ENCODE data around the gene HECTD4. TPM values are rescaled to one million over a fixed set of nuclear protein-coding genes. Genes with fewer than 3 reads are reported as not detected.

HECTD4 gene
- total RNA-seq, 1 experiment from 2014 or later = 24.6 TPM

- ChIA-PET POLR2A (ENCODE audit: unreplicated experiment) (no interaction called here), CTCF (no interaction called here)
- BruUV-seq (replicated peaks) = no TSS peak
These were observed 27.8 kb downstream of the HECTD4 start for GRCh38 chr12:112354399-112354798.

GRCh38 chr12:112353393-112353792 lies 28.8 kb downstream of the HECTD4 start:
- Histone ChIP-seq H3K9me2 (replicated peaks; ENCODE audit: low read length) (no peaks in the 10 kb centered on the region), H3K9me3 (ENCODE audit: low read length) (no peaks in the 10 kb centered on the region), H3K36me3 (ENCODE audit: low read depth, low read length) (no peaks in the 10 kb centered on the region), H3F3A (ENCODE audit: low read length, unreplicated experiment) (no peaks in the 10 kb centered on the region), H3K27me3 (ENCODE audit: low read length) (no peaks in the 10 kb centered on the region), H3K4me1 (ENCODE audit: insufficient read depth, low read length) (peaks cover 10% of the 10 kb centered on the region; the same call in 1 of the 2 replicates), H3K9ac (ENCODE audit: low read length) (peak overlapping the region; percentile 40; the same call in 1 of the 2 replicates), H3K27ac (ENCODE audit: low read length) (peak overlapping the region; percentile 66), H3K4me3 (ENCODE audit: low read length) (no peak overlapping the region), H4K20me1 (ENCODE audit: low read length) (no peaks in the 10 kb centered on the region), H3K79me2 (ENCODE audit: low read length) (peaks cover 27% of the 10 kb centered on the region), H3K4me2 (ENCODE audit: low read length) (no peak overlapping the region), H2AFZ (ENCODE audit: low read length) (no peak overlapping the region)
- no TSS peak for BruUV-seq (replicated peaks)
- peak; percentile 57 for DNase-seq
- peak; percentile 52 for ATAC-seq
- ChIA-PET POLR2A (ENCODE audit: unreplicated experiment) (no interaction called here), CTCF (no interaction called here)
- intact Hi-C loops (cut with micrococcal nuclease) = no loop called here
- TF ChIP-seq EZH2phosphoT487 (IDR thresholded peaks at IDR 0.05; ENCODE audit: borderline replicate concordance, low read length) (no peak), CTCF (conservative IDR thresholded peaks at IDR 0.05; ENCODE audit: low read depth, low read length) (no peak), EZH2 (IDR thresholded peaks at IDR 0.05; ENCODE audit: low read length, unreplicated experiment) (no peak)

More at GRCh38 chr12:112354399-112354798, 27.8 kb downstream of the HECTD4 start:
- ATAC-seq = no peak
- peaks cover 10% of the 10 kb centered on the region; the same call in 1 of the 2 replicates for H3K4me1 ChIP-seq (ENCODE audit: insufficient read depth, low read length)
- no peak overlapping the region for H3K4me3 ChIP-seq (ENCODE audit: low read length)
- intact Hi-C loops (cut with micrococcal nuclease) = no loop called here
- no peak for DNase-seq
- H2AFZ ChIP-seq (ENCODE audit: low read length) = no peak overlapping the region
- H3K9ac ChIP-seq (ENCODE audit: low read length) = no peak overlapping the region
- no peak overlapping the region for H3K4me2 ChIP-seq (ENCODE audit: low read length)
- no peaks in the 10 kb centered on the region for H3K9me3 ChIP-seq (ENCODE audit: low read length)
- no peaks in the 10 kb centered on the region for H3K9me2 ChIP-seq (replicated peaks; ENCODE audit: low read length)
- H3K79me2 ChIP-seq (ENCODE audit: low read length) = peaks cover 27% of the 10 kb centered on the region
- no peaks in the 10 kb centered on the region for H4K20me1 ChIP-seq (ENCODE audit: low read length)
- TF ChIP-seq CTCF (conservative IDR thresholded peaks at IDR 0.05; ENCODE audit: low read depth, low read length) (no peak), EZH2 (IDR thresholded peaks at IDR 0.05; ENCODE audit: low read length, unreplicated experiment) (no peak), EZH2phosphoT487 (IDR thresholded peaks at IDR 0.05; ENCODE audit: borderline replicate concordance, low read length) (no peak)
- H3K36me3 ChIP-seq (ENCODE audit: low read depth, low read length) = no peaks in the 10 kb centered on the region
- H3K27me3 ChIP-seq (ENCODE audit: low read length) = no peaks in the 10 kb centered on the region
- no peak overlapping the region for H3K27ac ChIP-seq (ENCODE audit: low read length)
- no peaks in the 10 kb centered on the region for H3F3A ChIP-seq (ENCODE audit: low read length, unreplicated experiment)

- TF ChIP-seq EZH2phosphoT487 (IDR thresholded peaks at IDR 0.05; ENCODE audit: borderline replicate concordance, low read length) (no peak), EZH2 (IDR thresholded peaks at IDR 0.05; ENCODE audit: low read length, unreplicated experiment) (no peak), CTCF (conservative IDR thresholded peaks at IDR 0.05; ENCODE audit: low read depth, low read length) (no peak)
- Histone ChIP-seq H3K36me3 (ENCODE audit: low read depth, low read length) (no peaks in the 10 kb centered on the region), H3K9me2 (replicated peaks; ENCODE audit: low read length) (no peaks in the 10 kb centered on the region), H4K20me1 (ENCODE audit: low read length) (no peaks in the 10 kb centered on the region), H3F3A (ENCODE audit: low read length, unreplicated experiment) (no peaks in the 10 kb centered on the region), H3K27ac (ENCODE audit: low read length) (peak overlapping the region; percentile 66), H3K27me3 (ENCODE audit: low read length) (no peaks in the 10 kb centered on the region), H3K4me2 (ENCODE audit: low read length) (no peak overlapping the region), H3K4me1 (ENCODE audit: insufficient read depth, low read length) (peaks cover 10% of the 10 kb centered on the region; the same call in 1 of the 2 replicates), H3K9me3 (ENCODE audit: low read length) (no peaks in the 10 kb centered on the region), H2AFZ (ENCODE audit: low read length) (no peak overlapping the region), H3K4me3 (ENCODE audit: low read length) (no peak overlapping the region), H3K79me2 (ENCODE audit: low read length) (peaks cover 29% of the 10 kb centered on the region), H3K9ac (ENCODE audit: low read length) (peak overlapping the region; percentile 40; the same call in 1 of the 2 replicates)
- ChIA-PET CTCF (no interaction called here), POLR2A (ENCODE audit: unreplicated experiment) (no interaction called here)
- DNase-seq = no peak
- intact Hi-C loops (cut with micrococcal nuclease) = no loop called here
- no peak for ATAC-seq
- no TSS peak for BruUV-seq (replicated peaks)
These were observed 29.3 kb downstream of the HECTD4 start for GRCh38 chr12:112352921-112353320.

All from PC-3 (cell line).